Measurements from ENCODE around the gene SAXO1.

DNA sequence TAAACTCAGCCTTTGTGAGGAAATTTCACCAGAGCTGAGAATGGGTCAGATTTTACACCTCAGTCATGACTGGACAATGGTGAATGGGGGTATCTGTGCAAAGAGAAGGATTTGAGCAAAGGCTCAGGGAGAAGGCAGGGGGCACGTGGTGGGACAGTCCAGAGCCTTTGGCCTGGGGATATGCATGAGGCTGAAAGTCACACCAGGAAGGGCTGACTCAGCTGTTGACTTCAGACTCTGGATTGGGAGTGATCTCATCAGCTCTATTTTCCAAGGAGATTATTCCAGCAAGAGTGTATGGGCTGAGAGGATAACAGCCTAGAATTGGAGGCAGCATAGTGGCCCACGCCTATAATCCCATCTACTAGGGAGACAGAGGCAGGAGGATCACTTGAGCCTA lies 53.6 kb downstream of the SAXO1 start:
- TF ChIP-seq POLR2A (IDR thresholded peaks at IDR 0.05) (no peak), EP300 (IDR thresholded peaks at IDR 0.05) (no peak), POLR2AphosphoS5 (IDR thresholded peaks at IDR 0.05) (no peak)
- TF ChIP-seq, protein P1, sequence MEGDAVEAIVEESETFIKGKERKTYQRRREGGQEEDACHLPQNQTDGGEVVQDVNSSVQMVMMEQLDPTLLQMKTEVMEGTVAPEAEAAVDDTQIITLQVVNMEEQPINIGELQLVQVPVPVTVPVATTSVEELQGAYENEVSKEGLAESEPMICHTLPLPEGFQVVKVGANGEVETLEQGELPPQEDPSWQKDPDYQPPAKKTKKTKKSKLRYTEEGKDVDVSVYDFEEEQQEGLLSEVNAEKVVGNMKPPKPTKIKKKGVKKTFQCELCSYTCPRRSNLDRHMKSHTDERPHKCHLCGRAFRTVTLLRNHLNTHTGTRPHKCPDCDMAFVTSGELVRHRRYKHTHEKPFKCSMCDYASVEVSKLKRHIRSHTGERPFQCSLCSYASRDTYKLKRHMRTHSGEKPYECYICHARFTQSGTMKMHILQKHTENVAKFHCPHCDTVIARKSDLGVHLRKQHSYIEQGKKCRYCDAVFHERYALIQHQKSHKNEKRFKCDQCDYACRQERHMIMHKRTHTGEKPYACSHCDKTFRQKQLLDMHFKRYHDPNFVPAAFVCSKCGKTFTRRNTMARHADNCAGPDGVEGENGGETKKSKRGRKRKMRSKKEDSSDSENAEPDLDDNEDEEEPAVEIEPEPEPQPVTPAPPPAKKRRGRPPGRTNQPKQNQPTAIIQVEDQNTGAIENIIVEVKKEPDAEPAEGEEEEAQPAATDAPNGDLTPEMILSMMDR (IDR thresholded peaks at IDR 0.05), result no peak

Measured in suprapubic skin (tissue), 4 donors.